SK-N-MC (cell line): Measurements from ENCODE around the gene PSMA1.

Source experiments
- EZH2 ChIP-seq: fragments of 200-600 bp; sonication (generic); IDR thresholded peaks from one replicate; pipeline ENCODE4 v1.6.1; 2017; ENCODE audit warnings: antibody characterized with exemption
- FOXP2 ChIP-seq: optimal IDR thresholded peaks from 2 replicates; pipeline ENCODE3; 2011; ENCODE audit warnings: mild to moderate bottlenecking, moderate library complexity; ENCODE audit not compliant: insufficient read depth; ENCODE audit errors: extremely low read length, control extremely low read depth
- POLR2AphosphoS5 ChIP-seq: IDR thresholded peaks from 2 replicates; pipeline ENCODE4 v1.6.1; 2012; ENCODE audit warnings: mild to moderate bottlenecking, low read depth, low read length, borderline replicate concordance

DNA sequence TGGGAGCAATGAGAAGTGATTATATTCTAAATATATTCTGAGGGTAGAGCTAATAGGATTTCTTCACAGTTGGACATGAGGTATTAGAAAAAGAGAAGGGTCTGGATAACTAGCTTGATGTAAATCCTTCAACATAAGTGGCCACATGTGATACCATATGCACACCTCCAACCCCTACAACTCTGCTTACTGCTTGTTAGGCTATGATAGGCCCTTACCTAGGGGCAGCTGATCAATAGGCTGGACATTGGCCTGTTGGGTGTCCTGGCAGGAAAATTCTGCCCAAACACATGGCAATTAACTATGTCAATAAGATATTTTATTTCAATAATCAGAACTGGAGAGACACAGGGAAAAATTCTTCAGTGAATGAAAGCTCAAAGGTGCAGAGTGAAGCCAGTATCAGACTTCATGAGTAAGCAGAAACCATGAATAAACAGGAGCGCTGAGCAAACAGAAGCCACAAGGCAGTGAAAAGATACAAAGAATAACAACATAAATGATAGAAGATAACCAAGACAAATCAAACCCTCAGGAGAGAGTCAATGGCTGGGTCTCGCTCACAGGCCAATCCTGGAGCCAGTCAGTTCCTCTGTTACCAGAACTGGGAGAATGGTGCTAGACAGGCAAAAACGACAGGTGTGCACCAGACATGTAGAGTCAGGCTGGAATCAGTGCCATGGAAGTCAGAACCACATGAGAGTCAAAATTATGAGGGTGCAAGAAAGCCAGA is 46.3 kb upstream of the PSMA1 start:
- no peak for TF ChIP-seq POLR2AphosphoS5
- no peak for TF ChIP-seq FOXP2
- no peak for TF ChIP-seq EZH2
